ENCODE data around the gene UBTD2.
A peak's percentile ranks its signal among the peaks of the same experiment; 100 is the strongest.

Gene UBTD2

GRCh38 chr5:172229904-172230303 lies 53.7 kb downstream of the UBTD2 start:
- H3K4me2 ChIP-seq: no peak overlapping the region
- no peaks in the 10 kb centered on the region for H3K9me3 ChIP-seq (replicated peaks in 1 of 11)
- H3K4me1 ChIP-seq: peaks cover 0 to 19% (median 2%) of the 10 kb centered on the region in 10 experiments; a peak in 15 of 20 replicates
- H3K27me3 ChIP-seq: no peaks in the 10 kb centered on the region
- H3K36me3 ChIP-seq: peaks cover 61 to 99% (median 85%) of the 10 kb centered on the region in 11 experiments
- H4K20me1 ChIP-seq: peaks cover 3 to 33% (median 10%) of the 10 kb centered on the region in 11 experiments; a peak in 14 of 22 replicates
- no peak overlapping the region for H3K9ac ChIP-seq
- H3K27ac ChIP-seq: no peak overlapping the region
- TF ChIP-seq Cebpa-rat (IDR thresholded peaks at IDR 0.05): no peak
- H3K4me3 ChIP-seq: no peak overlapping the region

- no peaks in the 10 kb centered on the region for H3K27me3 ChIP-seq
- H3K4me2 ChIP-seq: peak overlapping the region in 2 of 11 experiments; percentile 37 to 52; a peak in 1 of 22 replicates
- no peak overlapping the region; a peak in 2 of 22 replicates for H3K27ac ChIP-seq
- H3K9me3 ChIP-seq (replicated peaks in 1 of 11): peaks cover 0 to 24% (median 14%) of the 10 kb centered on the region in 11 experiments; a peak in 18 of 22 replicates
- no peak overlapping the region for H3K9ac ChIP-seq
- H4K20me1 ChIP-seq: peaks cover 0 to 13% (median 0%) of the 10 kb centered on the region in 11 experiments; a peak in 3 of 22 replicates
- peaks cover 48 to 96% (median 85%) of the 10 kb centered on the region in 11 experiments for H3K36me3 ChIP-seq
- H3K4me3 ChIP-seq: no peak overlapping the region
- H3K4me1 ChIP-seq: peaks cover 9 to 25% (median 15%) of the 10 kb centered on the region in 10 experiments; a peak in 19 of 20 replicates
- no peak for TF ChIP-seq Cebpa-rat (IDR thresholded peaks at IDR 0.05)
These were observed 58.6 kb downstream of the UBTD2 start for GRCh38 chr5:172224996-172225395.

- Histone ChIP-seq H3K9me3 (replicated peaks in 1 of 11) (peaks cover 7 to 32% (median 21%) of the 10 kb centered on the region in 11 experiments), H3K27me3 (no peaks in the 10 kb centered on the region), H3K4me3 (no peak overlapping the region), H3K9ac (no peak overlapping the region; a peak in 1 of 22 replicates), H4K20me1 (peaks cover 0 to 19% (median 0%) of the 10 kb centered on the region in 11 experiments; a peak in 3 of 22 replicates), H3K4me2 (peak overlapping the region in 9 of 11 experiments; percentile 6 to 52 (median 37); a peak in 16 of 22 replicates), H3K36me3 (peaks cover 56 to 96% (median 87%) of the 10 kb centered on the region in 11 experiments), H3K27ac (peak overlapping the region in 5 of 11 experiments; percentile 5 to 42 (median 27); a peak in 4 of 22 replicates), H3K4me1 (peaks cover 9 to 25% (median 15%) of the 10 kb centered on the region in 10 experiments; a peak in 19 of 20 replicates)
- no peak for TF ChIP-seq Cebpa-rat (IDR thresholded peaks at IDR 0.05)
These were observed 59.4 kb downstream of the UBTD2 start for GRCh38 chr5:172223901-172224873.

- Histone ChIP-seq H3K9ac (no peak overlapping the region), H3K36me3 (peaks cover 75 to 100% (median 96%) of the 10 kb centered on the region in 11 experiments)
These were observed 64.3 kb downstream of the UBTD2 start for GRCh38 chr5:172219296-172219695.

GRCh38 chr5:172216345-172216744 lies 67.2 kb downstream of the UBTD2 start:
- Histone ChIP-seq H3K27me3 (no peaks in the 10 kb centered on the region), H3K4me3 (no peak overlapping the region), H3K4me2 (no peak overlapping the region), H3K36me3 (peaks cover 90 to 100% (median 98%) of the 10 kb centered on the region in 11 experiments), H3K4me1 (peaks cover 0 to 13% (median 0%) of the 10 kb centered on the region in 10 experiments; a peak in 1 of 20 replicates), H4K20me1 (peaks cover 0 to 46% (median 17%) of the 10 kb centered on the region in 11 experiments; a peak in 11 of 22 replicates), H3K9ac (no peak overlapping the region), H3K27ac (no peak overlapping the region; a peak in 1 of 22 replicates), H3K9me3 (replicated peaks in 1 of 11) (peaks cover 17 to 35% (median 30%) of the 10 kb centered on the region in 11 experiments)
- no peak for TF ChIP-seq Cebpa-rat (IDR thresholded peaks at IDR 0.05)

More at GRCh38 chr5:172219296-172219695, 64.3 kb downstream of the UBTD2 start:
- no peak overlapping the region for H3K27ac ChIP-seq
- H3K4me3 ChIP-seq: no peak overlapping the region
- no peak overlapping the region for H3K4me2 ChIP-seq
- H3K27me3 ChIP-seq: no peaks in the 10 kb centered on the region
- TF ChIP-seq Cebpa-rat (IDR thresholded peaks at IDR 0.05): no peak
- peaks cover 0 to 38% (median 6%) of the 10 kb centered on the region in 11 experiments; a peak in 9 of 22 replicates for H4K20me1 ChIP-seq
- peaks cover 6 to 20% (median 7%) of the 10 kb centered on the region in 10 experiments; a peak in 19 of 20 replicates for H3K4me1 ChIP-seq
- H3K9me3 ChIP-seq (replicated peaks in 1 of 11): peaks cover 17 to 45% (median 31%) of the 10 kb centered on the region in 11 experiments

GRCh38 chr5:172213126-172213525 lies 70.4 kb downstream of the UBTD2 start:
- peaks cover 1 to 24% (median 4%) of the 10 kb centered on the region in 10 experiments; a peak in 15 of 20 replicates for H3K4me1 ChIP-seq
- H3K36me3 ChIP-seq: peaks cover 72 to 100% (median 93%) of the 10 kb centered on the region in 11 experiments
- no peak overlapping the region for H3K27ac ChIP-seq
- no peak for TF ChIP-seq Cebpa-rat (IDR thresholded peaks at IDR 0.05)
- H4K20me1 ChIP-seq: peaks cover 0 to 58% (median 17%) of the 10 kb centered on the region in 11 experiments; a peak in 12 of 22 replicates
- no peaks in the 10 kb centered on the region for H3K27me3 ChIP-seq
- no peak overlapping the region for H3K9ac ChIP-seq
- no peak overlapping the region for H3K4me2 ChIP-seq
- peaks cover 0 to 6% (median 0%) of the 10 kb centered on the region in 11 experiments; a peak in 1 of 22 replicates for H3K9me3 ChIP-seq (replicated peaks in 1 of 11)
- H3K4me3 ChIP-seq: no peak overlapping the region

- Histone ChIP-seq H3K9ac (no peak overlapping the region), H3K27ac (no peak overlapping the region), H3K4me3 (no peak overlapping the region), H3K27me3 (no peaks in the 10 kb centered on the region), H3K4me1 (peaks cover 12 to 34% (median 15%) of the 10 kb centered on the region in 10 experiments; a peak in 16 of 20 replicates), H3K4me2 (no peak overlapping the region), H4K20me1 (peaks cover 0 to 68% (median 21%) of the 10 kb centered on the region in 11 experiments; a peak in 12 of 22 replicates), H3K9me3 (replicated peaks in 1 of 11) (0 out of 22 replicates have a peak, but pooled peaks cover 0 to 6% (median 0%) of the 10 kb centered on the region in 11 experiments), H3K36me3 (peaks cover 60 to 98% (median 83%) of the 10 kb centered on the region in 11 experiments)
- no peak for TF ChIP-seq Cebpa-rat (IDR thresholded peaks at IDR 0.05)
These were observed 71.9 kb downstream of the UBTD2 start for GRCh38 chr5:172211676-172212075.

GRCh38 chr5:172209714-172210113 lies 73.8 kb downstream of the UBTD2 start:
- Histone ChIP-seq H3K4me3 (no peak overlapping the region), H3K27me3 (no peaks in the 10 kb centered on the region), H3K27ac (no peak overlapping the region), H3K9ac (no peak overlapping the region), H3K4me2 (no peak overlapping the region), H3K9me3 (replicated peaks in 1 of 11) (0 out of 22 replicates have a peak, but pooled peaks cover 0 to under 1% (median 0%) of the 10 kb centered on the region in 11 experiments), H3K4me1 (peaks cover 12 to 35% (median 17%) of the 10 kb centered on the region in 10 experiments; a peak in 16 of 20 replicates), H4K20me1 (peaks cover 0 to 53% (median 9%) of the 10 kb centered on the region in 11 experiments; a peak in 12 of 22 replicates), H3K36me3 (peaks cover 46 to 86% (median 66%) of the 10 kb centered on the region in 11 experiments)
- TF ChIP-seq Cebpa-rat (IDR thresholded peaks at IDR 0.05): no peak
